Epithelial cell of prostate (primary cell): ENCODE results near the gene INPP5F.

Experiments
- DNase-seq: peaks from one replicate; pipeline ENCODE4 v3.0.0-alpha.2; 2011; ENCODE audit warnings: low read depth, low spot score
- H3K27ac ChIP-seq: fragments of 450-650 bp; 2 replicates; pipeline ENCODE4 v1.5.1; 2017; ENCODE audit warnings: mild to moderate bottlenecking

Gene INPP5F

DNA sequence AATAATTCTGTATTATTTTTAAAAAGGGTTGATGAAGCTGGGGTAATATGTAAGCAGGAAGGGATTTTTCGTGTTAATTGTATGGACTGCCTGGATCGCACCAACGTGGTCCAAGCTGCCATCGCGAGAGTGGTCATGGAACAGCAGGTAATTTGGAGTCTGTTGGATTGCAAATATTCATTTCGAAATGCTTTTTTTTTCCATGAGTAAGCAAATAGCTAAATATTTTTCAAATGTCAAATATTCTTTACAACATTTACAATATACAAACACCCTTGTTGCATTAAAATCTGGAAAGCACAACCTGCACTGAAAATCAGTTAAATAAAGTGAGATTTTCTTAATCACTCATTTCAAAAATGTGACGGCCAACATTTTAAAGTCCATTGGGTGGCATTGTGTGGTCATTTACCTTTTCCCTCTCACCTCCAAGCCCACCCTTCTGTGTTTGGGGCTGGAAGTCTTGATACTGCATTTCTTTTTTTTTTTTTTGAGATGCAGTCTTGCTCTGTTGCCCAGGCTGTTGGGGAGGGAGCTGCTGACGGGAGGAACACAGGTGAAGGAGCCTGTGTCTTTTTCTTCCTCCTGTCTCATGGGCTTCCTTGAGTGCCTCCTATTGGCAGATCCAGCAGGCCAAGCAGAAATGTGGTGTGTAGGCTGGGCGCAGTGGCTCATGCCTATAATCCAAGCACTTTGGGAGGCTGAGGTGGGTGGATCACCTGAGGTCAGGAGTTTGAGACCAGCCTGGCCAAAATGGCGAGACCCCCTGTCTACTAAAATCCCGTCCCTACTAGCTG lies 80.7 kb downstream of the INPP5F start:
- no peak for DNase-seq
- H3K27ac ChIP-seq = no peak overlapping the region

DNA sequence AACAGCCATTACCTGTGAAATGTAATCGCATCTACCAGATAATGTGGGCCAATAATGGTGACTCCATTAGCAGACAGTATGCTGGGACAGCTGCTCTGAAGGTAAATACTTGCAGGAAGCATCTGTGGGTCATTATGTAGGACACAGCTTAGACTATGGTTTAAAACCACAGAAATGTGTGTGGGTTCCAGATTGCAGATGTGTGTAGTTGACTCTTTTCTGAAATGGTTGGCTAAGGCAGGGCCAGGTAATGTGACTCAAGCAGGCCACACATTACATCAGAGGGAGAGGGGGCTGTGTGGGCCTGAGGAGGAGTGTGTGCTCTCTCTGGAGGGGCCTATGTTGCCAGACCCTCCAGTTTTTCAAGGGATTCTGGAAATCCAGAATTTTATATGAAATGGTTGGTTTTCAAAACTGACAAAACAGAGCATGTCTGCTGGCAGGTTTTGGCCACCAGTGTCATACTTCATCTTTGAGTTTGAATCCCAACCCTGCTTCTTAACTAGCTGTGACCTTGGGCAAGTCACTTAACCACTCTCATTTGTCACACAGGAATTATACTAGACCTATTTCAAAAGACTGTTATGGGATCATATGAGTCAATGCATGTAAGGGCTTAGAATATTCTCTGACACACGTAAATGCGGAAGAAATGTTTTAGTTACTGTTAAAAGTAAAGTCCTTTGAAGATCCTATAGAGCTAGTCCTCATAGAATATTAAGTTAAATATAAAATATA lies 82.3 kb downstream of the INPP5F start:
- peak overlapping the region; percentile 12 for H3K27ac ChIP-seq
- no peak for DNase-seq

DNA sequence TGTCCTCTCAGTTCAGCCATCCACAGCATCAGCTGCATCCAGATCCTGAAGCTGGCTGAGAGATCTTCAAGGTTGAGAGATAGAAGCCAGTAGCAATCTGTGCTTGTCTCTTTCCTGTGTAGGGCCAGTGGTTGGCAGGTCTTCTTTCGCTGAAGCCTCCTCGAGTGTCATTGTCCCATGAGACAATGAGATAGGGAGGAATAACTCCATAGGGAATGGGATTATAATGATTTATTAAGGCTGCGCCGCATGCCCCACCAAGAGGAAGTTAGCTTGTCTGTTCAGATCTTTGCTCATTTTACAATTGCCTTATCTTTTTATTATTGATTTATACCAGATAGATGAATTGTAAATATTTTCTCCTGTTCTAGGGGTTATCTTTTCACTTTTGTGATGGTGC lies 85.3 kb downstream of the INPP5F start:
- DNase-seq = no peak

DNA sequence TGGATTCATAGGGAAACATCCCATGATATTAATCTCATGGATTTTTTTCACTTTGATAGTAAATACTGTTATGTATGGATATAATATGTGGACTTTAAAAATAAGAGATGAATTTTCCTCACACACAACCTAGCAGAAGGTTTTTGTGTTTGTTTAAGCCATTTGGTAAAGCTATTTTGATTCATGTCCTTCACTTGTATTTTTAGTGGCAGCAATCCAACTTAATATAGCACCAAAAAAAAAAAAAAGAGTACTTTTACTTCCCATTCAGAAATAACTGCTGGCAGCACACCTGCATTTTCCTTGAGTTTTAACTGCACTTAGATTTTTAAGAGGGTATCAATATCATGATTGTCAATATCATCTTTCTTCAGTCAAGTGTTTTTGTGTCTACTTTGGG lies 86.8 kb downstream of the INPP5F start:
- no peak overlapping the region for H3K27ac ChIP-seq
- DNase-seq = no peak

More for the DNA sequence above, 85.3 kb downstream of the INPP5F start:
- H3K27ac ChIP-seq = no peak overlapping the region

DNA sequence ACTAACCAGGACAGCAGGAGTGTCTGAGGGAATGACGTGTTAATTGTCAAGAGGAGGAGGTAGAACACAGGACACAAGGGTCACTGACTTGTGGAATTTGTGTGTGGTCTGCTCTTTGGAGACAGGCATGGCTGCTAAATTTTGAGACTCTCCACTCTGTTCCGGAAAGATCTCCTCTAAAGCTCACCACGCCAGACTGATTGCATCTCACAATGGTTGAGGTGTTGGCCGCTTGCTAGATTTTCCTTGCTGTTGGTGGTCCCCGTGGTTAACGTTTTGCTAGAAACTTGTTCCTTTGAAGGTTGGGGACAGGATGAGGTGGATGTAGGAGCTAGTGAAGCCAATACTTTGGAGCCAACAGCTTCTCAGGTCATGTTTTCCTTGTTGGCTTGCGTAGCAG lies 89.8 kb downstream of the INPP5F start:
- DNase-seq = no peak
- H3K27ac ChIP-seq = no peak overlapping the region

DNA sequence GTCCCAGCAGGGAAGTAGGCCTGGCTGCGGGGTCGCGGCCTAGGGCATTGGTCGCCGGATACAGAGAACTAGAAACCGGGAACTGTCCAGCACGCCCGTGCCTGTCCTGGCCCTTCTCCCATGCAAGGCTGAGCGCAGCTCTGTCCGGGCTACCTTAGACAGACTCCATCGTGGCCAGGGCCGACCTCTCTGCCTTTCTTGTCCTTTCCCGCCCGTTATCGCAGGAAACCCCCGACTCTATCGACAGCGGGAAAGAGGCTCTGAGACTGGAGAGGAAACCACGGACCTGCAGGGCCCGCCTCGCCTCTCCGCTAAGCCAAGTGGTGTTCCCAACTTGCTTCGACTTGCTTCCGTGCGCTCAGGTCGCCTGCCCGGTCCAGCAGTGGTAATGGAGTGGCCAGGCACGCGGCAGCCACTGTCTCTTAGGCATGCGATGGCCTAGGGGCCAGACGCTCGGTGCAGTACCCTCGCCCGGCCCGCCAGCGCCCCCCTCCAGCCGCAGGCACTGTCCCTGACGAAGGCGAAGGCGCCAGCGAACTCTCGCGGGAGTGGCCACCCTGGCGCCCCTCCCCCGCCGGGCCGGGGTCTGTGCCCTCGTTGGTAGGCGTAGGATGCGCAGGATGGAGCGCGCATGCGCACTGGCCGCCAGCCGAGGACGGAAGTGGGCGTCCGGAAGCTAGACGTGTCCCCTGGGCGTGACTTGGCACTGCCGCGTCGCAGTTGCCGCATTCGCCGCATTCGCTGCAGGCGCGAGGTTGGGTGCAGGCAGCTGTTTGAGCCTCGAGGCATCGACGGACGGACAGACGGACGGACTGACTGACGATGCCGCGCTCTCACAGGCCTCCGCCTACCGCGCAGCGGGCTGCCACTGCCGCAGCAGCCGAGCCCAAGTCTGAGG lies 92.4 kb downstream of the INPP5F start:
- no peak for DNase-seq
- H3K27ac ChIP-seq = no peak overlapping the region

DNA sequence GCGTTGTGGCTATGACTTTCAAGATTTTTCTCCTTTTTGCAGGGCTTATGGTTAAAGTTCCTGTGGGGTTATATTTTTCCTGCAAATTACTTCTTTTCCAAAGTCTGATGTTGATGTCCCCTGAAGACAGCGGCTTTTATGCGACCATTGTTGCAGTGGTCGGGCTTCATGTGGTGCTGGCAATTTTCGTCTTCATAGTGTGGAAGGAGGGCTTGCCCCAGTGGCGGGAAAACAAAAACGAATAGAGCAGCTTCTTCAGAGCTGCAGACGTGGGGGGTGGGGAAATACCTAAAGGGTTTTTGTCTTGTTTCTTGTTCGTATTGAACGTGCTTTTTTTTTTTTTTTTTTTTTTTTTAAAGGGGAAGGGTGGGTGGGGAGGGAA lies 93.0 kb downstream of the INPP5F start:
- no peak overlapping the region for H3K27ac ChIP-seq
- DNase-seq = no peak

DNA sequence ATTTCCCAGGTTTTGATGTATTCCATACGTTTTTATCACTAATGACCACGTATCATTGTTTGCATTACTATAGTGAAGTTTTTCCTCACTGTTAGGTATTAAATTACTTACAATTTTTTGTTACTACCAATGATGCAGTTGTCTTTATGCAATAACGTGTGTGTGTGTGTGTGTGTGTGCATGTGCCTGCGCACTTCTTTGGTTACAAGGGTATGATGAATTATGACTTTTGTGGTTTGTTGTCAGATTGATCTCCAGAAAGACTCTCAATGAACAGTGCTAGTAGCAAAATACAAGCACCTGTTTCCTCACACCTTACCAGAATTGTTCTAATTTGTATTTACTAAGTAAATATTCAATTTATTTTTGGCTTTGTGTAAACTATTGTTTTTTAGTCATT lies 95.3 kb downstream of the INPP5F start:
- no peak overlapping the region for H3K27ac ChIP-seq
- DNase-seq = no peak

DNA sequence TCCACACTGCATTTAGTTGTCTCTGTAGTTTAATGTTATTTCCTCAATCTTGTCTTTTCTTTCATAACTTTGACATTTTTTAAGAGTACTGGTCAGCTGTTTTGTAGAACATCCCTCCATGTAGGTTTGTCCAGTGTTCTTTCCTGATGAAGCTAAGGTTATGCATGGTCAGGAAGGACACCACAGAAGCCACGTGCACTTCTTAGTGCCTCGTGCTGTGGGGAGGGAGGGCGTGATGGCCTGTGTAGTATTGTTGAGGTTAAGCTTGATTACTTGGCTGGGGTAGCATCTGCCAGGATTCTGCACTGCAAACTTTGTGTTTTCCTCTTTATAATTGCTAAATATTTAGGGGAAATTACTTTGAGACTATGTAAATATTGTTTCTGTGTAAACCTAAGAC lies 98.4 kb downstream of the INPP5F start:
- DNase-seq = no peak
- no peak overlapping the region for H3K27ac ChIP-seq

DNA sequence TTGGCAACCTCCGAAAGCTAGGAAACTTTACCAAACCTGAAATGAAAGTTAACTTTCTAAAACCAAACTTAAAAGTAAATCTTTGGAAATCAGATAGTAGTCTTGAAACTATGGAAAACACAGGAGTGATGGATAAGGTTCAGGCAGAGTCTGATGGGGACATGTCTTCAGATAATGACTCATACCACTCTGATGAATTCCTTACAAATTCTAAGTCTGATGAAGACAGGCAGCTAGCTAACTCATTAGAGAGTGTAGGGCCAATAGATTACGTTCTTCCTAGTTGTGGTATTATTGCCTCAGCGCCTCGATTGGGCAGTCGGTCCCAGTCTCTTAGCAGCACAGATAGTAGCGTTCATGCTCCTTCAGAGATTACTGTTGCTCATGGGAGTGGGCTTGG lies 100.9 kb downstream of the INPP5F start:
- no peak for DNase-seq
- H3K27ac ChIP-seq = no peak overlapping the region

DNA sequence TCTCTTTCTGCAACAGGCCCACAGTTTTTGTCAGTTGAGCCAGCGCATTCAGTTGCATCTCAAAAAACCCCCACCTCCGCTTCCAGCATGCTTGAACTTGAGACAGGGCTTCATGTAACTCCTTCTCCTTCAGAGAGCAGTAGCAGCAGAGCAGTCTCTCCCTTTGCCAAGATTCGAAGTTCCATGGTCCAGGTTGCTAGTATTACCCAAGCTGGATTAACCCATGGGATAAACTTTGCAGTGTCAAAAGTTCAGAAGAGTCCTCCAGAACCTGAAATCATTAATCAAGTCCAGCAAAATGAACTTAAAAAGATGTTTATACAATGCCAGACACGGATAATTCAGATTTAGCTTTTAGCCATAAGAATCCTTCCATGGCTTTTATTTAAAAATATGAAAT lies 101.6 kb downstream of the INPP5F start:
- no peak overlapping the region for H3K27ac ChIP-seq
- no peak for DNase-seq

DNA sequence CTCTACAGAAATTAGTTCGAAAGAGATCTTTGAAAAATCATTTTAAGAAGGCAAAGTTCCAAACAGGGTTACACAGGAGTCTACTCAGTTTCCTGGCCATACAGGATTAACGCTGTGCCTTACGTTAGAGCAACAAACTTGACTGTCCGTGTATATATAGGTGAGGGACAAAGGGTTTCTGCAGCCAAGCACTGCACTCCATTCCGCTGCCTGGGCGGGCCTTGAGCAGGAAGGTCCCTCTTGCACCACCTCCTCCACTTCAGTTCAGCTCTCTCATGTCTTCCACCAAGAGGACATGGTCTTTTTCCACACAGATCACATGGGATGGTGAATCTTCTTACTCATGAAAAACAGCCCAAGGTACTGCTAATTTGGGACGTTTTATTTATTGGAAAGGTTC lies 103.6 kb downstream of the INPP5F start:
- H3K27ac ChIP-seq = no peak overlapping the region
- no peak for DNase-seq

DNA sequence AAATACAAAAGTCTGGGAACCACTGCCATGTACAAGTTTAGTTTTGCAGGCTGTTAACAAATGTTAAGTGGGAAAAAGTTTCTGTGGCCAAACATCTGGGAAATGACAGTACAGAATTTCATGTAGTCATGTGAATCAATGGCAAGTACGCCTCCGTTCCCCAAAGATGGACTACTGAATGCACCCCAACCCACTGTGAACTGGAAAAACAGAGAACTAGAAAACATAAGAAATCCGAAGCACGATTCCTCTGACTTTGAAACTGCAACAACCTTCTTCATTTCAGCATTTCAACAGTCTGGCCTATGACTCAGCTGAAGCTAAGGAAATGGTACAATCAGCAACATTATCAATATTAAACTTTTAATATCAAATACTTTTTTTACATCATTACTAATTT lies 105.0 kb downstream of the INPP5F start:
- H3K27ac ChIP-seq = no peak overlapping the region
- DNase-seq = no peak

DNA sequence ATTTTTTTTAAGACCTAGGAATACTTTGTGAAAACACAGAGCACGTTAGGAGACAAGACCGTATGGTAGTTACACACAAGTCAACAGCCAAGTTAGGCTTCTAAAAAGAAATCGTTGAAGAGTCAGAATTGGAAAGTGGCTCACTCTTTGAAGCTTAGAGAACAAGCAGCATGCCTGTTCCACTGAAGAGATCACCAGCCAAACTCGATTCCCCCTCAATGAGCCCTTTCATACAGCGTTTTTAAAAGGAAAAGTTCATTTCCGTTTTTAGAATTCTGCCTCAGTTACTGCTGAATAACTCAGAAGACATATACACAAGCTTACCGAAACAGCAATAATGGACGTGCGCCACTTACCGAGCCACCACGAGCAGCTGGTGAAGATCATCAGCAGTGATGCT lies 105.8 kb downstream of the INPP5F start:
- no peak for DNase-seq
- H3K27ac ChIP-seq = no peak overlapping the region

DNA sequence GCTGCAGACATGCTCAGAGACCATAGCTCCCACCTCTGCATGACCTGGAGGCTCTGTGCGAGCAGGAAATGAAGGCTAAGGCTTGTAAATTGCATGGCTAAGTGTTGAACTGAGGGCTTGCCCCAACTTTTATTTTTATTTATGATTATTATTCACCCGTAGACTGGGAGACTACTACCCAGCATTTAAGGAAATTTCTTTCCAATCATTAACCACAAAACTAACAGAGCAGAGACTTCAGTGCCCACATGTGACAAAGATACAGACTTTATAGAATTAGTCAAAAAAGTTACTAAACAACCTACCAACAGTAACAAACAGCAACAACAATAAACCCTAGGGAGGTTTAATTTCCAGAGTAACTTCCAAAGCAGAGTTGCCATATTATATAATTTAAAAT lies 107.1 kb downstream of the INPP5F start:
- DNase-seq = no peak
- no peak overlapping the region for H3K27ac ChIP-seq

DNA sequence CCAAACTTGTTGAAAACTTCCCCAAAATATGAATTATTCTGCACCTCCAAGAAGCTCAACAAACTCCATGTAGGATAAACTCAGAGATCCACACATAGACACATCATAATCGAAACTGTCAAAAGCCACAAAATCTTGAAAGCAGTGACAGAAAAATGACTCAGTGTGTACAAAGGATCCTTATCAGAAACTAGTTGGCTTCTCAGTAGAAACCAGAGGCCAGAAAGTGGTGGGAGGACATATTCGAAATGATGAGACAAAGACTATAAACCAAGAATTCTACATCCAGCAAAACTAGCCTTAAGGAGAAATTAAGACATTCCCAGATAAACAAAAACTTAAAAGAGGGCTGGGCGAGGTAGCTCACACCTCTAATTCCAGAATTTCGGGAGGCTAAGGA lies 108.3 kb downstream of the INPP5F start:
- H3K27ac ChIP-seq = no peak overlapping the region
- DNase-seq = peak; percentile 18

DNA sequence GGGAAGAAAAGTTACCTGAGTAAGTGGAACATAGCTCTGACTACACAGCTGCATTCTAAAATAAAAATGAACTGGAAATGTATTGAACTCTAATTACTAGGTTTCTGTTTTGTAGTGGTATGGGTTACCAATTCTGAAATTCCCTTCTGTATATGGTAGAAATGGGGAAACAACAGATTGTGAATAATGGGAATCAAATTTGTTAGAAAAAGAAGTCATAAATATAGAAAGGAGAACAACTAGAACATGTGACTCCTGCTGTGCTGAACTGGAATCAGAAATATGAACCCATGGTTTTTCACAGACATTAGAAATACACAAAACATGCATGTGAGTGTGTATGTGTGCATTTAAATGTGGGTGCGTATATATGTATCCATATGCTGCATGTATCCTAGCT lies 119.8 kb downstream of the INPP5F start:
- DNase-seq = no peak
- no peak overlapping the region for H3K27ac ChIP-seq

DNA sequence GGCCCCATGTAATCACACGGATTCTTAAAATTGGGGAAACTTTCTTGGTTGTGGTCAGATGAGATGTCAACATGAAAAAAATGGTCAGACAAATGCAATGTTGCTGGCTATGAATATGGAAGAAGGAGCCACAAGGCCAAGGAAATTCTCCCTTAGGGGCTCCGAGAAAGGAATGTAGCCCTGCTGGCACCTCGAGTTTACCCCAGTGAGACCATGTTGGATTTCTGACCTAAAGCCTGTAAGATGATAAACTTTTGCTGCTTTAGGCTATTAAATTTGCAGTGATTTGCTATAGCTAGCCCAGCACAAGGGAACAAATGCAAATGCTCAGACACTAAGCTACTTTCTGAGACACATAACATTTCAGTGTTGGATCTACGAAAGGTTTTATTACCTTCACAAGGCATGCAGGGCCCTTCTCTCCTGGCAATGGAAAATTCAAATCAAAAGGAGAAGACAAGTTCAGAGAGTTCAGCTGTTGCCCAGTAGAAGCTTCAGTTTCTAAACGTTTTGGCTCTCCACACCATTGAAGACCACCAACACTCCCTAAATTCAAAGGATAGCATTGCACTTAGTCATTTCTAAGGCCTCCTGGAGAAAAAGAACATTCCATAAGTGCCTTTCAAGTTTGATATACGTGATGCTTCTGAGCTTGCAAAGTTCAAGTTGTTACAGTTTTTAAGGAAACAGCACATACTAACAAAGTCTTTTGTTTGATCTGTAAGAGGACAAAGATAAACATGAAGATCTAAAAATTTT lies 123.4 kb downstream of the INPP5F start:
- DNase-seq = no peak
- no peak overlapping the region for H3K27ac ChIP-seq

DNA sequence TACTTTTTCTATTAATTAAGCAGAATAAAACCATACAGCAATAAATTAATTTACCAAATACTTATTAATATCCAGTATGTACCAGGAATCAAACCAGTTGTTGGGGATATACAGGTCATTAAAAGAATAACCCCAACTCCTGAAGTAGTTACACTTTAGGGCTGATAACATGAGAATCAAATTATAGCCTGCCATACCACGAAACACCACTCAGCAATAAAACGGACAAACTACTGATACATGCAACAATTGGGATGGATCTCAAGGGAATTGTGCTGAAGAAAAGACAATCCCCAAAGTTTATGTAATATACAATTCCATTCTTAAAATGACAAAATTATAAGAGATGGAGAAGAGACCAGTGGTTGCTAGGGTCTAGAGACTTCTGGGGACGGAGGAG lies 124.1 kb downstream of the INPP5F start:
- H3K27ac ChIP-seq = no peak overlapping the region
- no peak for DNase-seq

DNA sequence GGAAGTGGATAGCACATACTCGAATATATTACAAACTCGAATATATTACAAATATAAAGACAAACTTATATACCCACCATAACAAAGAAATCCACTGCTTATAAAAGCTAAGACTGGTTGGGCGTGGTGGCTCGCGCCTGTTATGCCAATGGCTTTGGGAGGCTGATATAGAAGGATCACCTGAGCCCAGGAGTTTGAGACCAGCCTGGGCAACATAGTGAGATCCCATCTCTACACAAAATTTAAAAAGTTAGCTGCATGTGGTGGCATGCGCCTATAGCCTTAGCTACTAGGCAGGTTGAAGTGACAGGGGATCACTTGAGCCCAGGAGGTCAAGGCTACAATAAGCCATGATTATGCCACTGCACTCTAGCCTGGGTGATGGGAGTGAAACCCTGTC lies 126.4 kb downstream of the INPP5F start:
- H3K27ac ChIP-seq = no peak overlapping the region
- DNase-seq = no peak
